ENCODE results near the gene DOCK2. TPM values are rescaled to one million over a fixed set of nuclear protein-coding genes. Genes with fewer than 3 reads are reported as not detected.

Gene DOCK2
- total RNA-seq, 1 experiment from 2014 or later = 0.26 TPM

DNA sequence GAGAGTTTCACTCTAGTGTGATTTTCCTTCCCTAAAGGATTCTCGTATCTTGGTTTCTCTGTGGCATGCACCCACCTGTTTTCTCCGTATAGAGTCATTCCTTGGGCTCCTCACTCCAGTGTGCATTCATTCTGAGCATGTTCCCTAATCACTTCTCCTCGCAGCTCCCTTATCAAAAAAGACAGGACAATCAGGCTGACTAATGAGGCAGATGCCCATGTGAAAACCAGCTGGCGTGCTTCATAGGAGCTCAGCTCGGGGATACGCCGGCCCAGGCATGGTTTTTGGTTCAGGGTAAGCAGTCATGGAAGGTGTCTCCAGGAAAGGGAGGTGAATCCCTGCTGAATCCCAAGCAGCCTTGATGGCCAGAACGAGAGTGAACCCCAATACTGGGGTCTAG lies 384.4 kb downstream of the DOCK2 start:
- no peak for ATAC-seq
- no peak overlapping the region for H3K9ac ChIP-seq (ENCODE audit: low read length)
- H2AFZ ChIP-seq (ENCODE audit: low read length) = no peak overlapping the region
- peaks cover 45% of the 10 kb centered on the region for H3K27me3 ChIP-seq (ENCODE audit: low read length)
- no peaks in the 10 kb centered on the region for H3F3A ChIP-seq (ENCODE audit: low read length, unreplicated experiment)
- H3K9me2 ChIP-seq (replicated peaks; ENCODE audit: low read length) = no peaks in the 10 kb centered on the region
- ChIA-PET POLR2A (ENCODE audit: unreplicated experiment) (no interaction called here), CTCF (no interaction called here)
- H3K36me3 ChIP-seq (ENCODE audit: low read depth, low read length) = no peaks in the 10 kb centered on the region
- no TSS peak for BruUV-seq (replicated peaks)
- no peak overlapping the region for H3K4me3 ChIP-seq (ENCODE audit: low read length)
- H3K79me2 ChIP-seq (ENCODE audit: low read length) = no peaks in the 10 kb centered on the region
- TF ChIP-seq, protein P1, sequence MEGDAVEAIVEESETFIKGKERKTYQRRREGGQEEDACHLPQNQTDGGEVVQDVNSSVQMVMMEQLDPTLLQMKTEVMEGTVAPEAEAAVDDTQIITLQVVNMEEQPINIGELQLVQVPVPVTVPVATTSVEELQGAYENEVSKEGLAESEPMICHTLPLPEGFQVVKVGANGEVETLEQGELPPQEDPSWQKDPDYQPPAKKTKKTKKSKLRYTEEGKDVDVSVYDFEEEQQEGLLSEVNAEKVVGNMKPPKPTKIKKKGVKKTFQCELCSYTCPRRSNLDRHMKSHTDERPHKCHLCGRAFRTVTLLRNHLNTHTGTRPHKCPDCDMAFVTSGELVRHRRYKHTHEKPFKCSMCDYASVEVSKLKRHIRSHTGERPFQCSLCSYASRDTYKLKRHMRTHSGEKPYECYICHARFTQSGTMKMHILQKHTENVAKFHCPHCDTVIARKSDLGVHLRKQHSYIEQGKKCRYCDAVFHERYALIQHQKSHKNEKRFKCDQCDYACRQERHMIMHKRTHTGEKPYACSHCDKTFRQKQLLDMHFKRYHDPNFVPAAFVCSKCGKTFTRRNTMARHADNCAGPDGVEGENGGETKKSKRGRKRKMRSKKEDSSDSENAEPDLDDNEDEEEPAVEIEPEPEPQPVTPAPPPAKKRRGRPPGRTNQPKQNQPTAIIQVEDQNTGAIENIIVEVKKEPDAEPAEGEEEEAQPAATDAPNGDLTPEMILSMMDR (conservative IDR thresholded peaks at IDR 0.05; ENCODE audit: low read depth, low read length) = no peak
- TF ChIP-seq EZH2phosphoT487 (IDR thresholded peaks at IDR 0.05; ENCODE audit: borderline replicate concordance, low read length) (no peak), EZH2 (IDR thresholded peaks at IDR 0.05; ENCODE audit: low read length, unreplicated experiment) (no peak)
- no peaks in the 10 kb centered on the region for H4K20me1 ChIP-seq (ENCODE audit: low read length)
- no peak for DNase-seq
- H3K9me3 ChIP-seq (ENCODE audit: low read length) = no peaks in the 10 kb centered on the region
- no peak overlapping the region for H3K27ac ChIP-seq (ENCODE audit: low read length)
- no peak overlapping the region for H3K4me2 ChIP-seq (ENCODE audit: low read length)
- no peaks in the 10 kb centered on the region for H3K4me1 ChIP-seq (ENCODE audit: insufficient read depth, low read length)
- intact Hi-C loops (cut with micrococcal nuclease) = no loop called here

- ATAC-seq = no peak
- no peak for DNase-seq
- Histone ChIP-seq H3K27ac (ENCODE audit: low read length) (no peak overlapping the region), H3K9me3 (ENCODE audit: low read length) (no peaks in the 10 kb centered on the region), H3K4me3 (ENCODE audit: low read length) (no peak overlapping the region), H3K9ac (ENCODE audit: low read length) (no peak overlapping the region), H3K79me2 (ENCODE audit: low read length) (no peaks in the 10 kb centered on the region), H4K20me1 (ENCODE audit: low read length) (no peaks in the 10 kb centered on the region), H3K27me3 (ENCODE audit: low read length) (peaks cover 12% of the 10 kb centered on the region), H3K4me2 (ENCODE audit: low read length) (no peak overlapping the region), H3K4me1 (ENCODE audit: insufficient read depth, low read length) (no peaks in the 10 kb centered on the region), H3F3A (ENCODE audit: low read length, unreplicated experiment) (no peaks in the 10 kb centered on the region), H3K36me3 (ENCODE audit: low read depth, low read length) (no peaks in the 10 kb centered on the region), H3K9me2 (replicated peaks; ENCODE audit: low read length) (no peaks in the 10 kb centered on the region), H2AFZ (ENCODE audit: low read length) (no peak overlapping the region)
- CTCF ChIA-PET = no interaction called here
- TF ChIP-seq, protein P1 (conservative IDR thresholded peaks at IDR 0.05; ENCODE audit: low read depth, low read length) = no peak
- TF ChIP-seq EZH2phosphoT487 (IDR thresholded peaks at IDR 0.05; ENCODE audit: borderline replicate concordance, low read length) (no peak), EZH2 (IDR thresholded peaks at IDR 0.05; ENCODE audit: low read length, unreplicated experiment) (no peak)
- POLR2A ChIA-PET (ENCODE audit: unreplicated experiment) = no interaction called here
- intact Hi-C loops (cut with micrococcal nuclease) = no loop called here
- BruUV-seq (replicated peaks) = no TSS peak
Observed at GRCh38 chr5:170025853-170026252, 388.8 kb downstream of the DOCK2 start.

DNA sequence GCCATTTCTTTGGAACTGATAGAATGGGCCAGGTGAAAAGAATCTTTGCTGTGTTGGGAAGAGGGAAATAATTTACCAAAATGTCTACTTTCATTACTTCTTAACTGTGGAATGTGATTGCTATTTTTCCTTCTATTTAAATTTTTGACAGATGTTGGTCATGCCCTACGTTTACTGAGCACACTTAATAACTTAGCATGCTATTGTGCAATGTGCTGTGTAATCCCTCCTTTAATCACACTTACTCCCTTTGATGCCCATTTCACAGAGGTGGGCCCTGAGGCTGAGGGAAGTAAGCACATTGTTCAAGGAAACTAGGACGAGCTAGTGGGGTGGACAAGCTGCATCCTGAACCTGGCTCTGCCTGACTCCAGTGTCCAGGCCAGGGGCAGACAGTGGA lies 391.0 kb downstream of the DOCK2 start:
- ChIA-PET CTCF (no interaction called here), POLR2A (ENCODE audit: unreplicated experiment) (no interaction called here)
- Histone ChIP-seq H4K20me1 (ENCODE audit: low read length) (no peaks in the 10 kb centered on the region), H3K27ac (ENCODE audit: low read length) (no peak overlapping the region), H3K79me2 (ENCODE audit: low read length) (no peaks in the 10 kb centered on the region), H3K9me3 (ENCODE audit: low read length) (no peaks in the 10 kb centered on the region), H3K4me2 (ENCODE audit: low read length) (no peak overlapping the region), H3K36me3 (ENCODE audit: low read depth, low read length) (no peaks in the 10 kb centered on the region), H3K9me2 (replicated peaks; ENCODE audit: low read length) (no peaks in the 10 kb centered on the region), H3K4me1 (ENCODE audit: insufficient read depth, low read length) (no peaks in the 10 kb centered on the region), H2AFZ (ENCODE audit: low read length) (no peak overlapping the region), H3K9ac (ENCODE audit: low read length) (no peak overlapping the region), H3K27me3 (ENCODE audit: low read length) (no peaks in the 10 kb centered on the region), H3F3A (ENCODE audit: low read length, unreplicated experiment) (no peaks in the 10 kb centered on the region), H3K4me3 (ENCODE audit: low read length) (no peak overlapping the region)
- DNase-seq (no peak), ATAC-seq (no peak)
- TF ChIP-seq EZH2 (IDR thresholded peaks at IDR 0.05; ENCODE audit: low read length, unreplicated experiment) = no peak
- no peak for TF ChIP-seq EZH2phosphoT487 (IDR thresholded peaks at IDR 0.05; ENCODE audit: borderline replicate concordance, low read length)
- TF ChIP-seq, protein P1 (conservative IDR thresholded peaks at IDR 0.05; ENCODE audit: low read depth, low read length) = no peak
- intact Hi-C loops (cut with micrococcal nuclease) = no loop called here
- BruUV-seq (replicated peaks) = no TSS peak

All from PC-3 (cell line).